Neutrophil (primary cell): ENCODE data around the gene SLC9B2.
A peak's percentile ranks its signal among the peaks of the same experiment; 100 is the strongest.

ENCODE experiments used
- H3K27ac ChIP-seq: fragments of 200-600 bp; sonication (generic); 2 replicates; pipeline ENCODE4 v1.5.1; 2016; ENCODE audit warnings: mild to moderate bottlenecking, moderate library complexity
- H3K27me3 ChIP-seq: fragments of 200-600 bp; sonication (generic); 2 replicates; pipeline ENCODE4 v1.6.0; 2016; ENCODE audit warnings: mild to moderate bottlenecking
- H3K36me3 ChIP-seq: fragments of 200-600 bp; sonication (generic); 2 replicates; pipeline ENCODE4 v1.5.1; 2017
- H3K4me1 ChIP-seq, 2 experiments: fragments of 200-600 bp in 1 of 2; sonication (generic) in 1 of 2; 1 replicate in 1 of 2; 2 replicates in 1 of 2; pipeline versions ENCODE4 v1.5.1 to v1.6.1; 2013 to 2016; ENCODE audit warnings: low read depth in 1 of 2, low read length in 1 of 2, mild to moderate bottlenecking in 1 of 2, moderate library complexity in 1 of 2; ENCODE audit not compliant: control insufficient read depth in 1 of 2, insufficient read depth in 1 of 2
- H3K4me3 ChIP-seq, 2 experiments: fragments of 200-600 bp in 1 of 2; sonication (generic) in 1 of 2; 1 replicate in 1 of 2; 2 replicates in 1 of 2; pipeline ENCODE4 v1.5.1; 2013 to 2016; ENCODE audit warnings: low read depth in 1 of 2, low read length in 1 of 2, mild to moderate bottlenecking in 1 of 2, moderate library complexity in 1 of 2
- H3K9me3 ChIP-seq: fragments of 200-600 bp; sonication (generic); 2 replicates; pipeline ENCODE4 v1.5.1; 2016
- TF ChIP-seq, protein P1 (sequence below): fragments of 200-600 bp; sonication (generic); IDR thresholded peaks from 2 replicates; pipeline ENCODE4 v1.5.1; 2016; ENCODE audit warnings: antibody characterized with exemption

Gene SLC9B2

DNA sequence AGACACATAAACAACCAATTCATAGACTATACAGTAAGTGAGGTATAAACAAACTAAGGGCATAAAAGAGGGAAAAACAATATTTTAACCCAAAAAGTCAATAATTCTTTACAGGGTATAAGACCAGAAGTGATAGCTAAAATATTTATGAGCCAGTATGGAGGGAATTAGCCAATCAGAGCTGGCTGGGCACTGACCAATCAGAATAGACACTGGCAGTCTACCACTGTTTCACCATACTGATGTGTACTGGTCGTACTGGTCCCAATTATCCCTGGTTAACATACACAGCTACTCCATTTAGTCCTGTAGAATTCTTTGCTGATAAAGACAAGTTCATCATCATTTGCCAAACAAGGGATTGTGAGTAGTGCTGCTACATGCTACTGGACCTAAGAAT is 47.3 kb downstream of the SLC9B2 start:
- H3K4me3 ChIP-seq: no peak overlapping the region
- H3K4me1 ChIP-seq: no peaks in the 10 kb centered on the region
- no peaks in the 10 kb centered on the region for H3K9me3 ChIP-seq
- no peaks in the 10 kb centered on the region for H3K27me3 ChIP-seq
- H3K27ac ChIP-seq: no peak overlapping the region
- no peaks in the 10 kb centered on the region for H3K36me3 ChIP-seq
- TF ChIP-seq, protein P1, sequence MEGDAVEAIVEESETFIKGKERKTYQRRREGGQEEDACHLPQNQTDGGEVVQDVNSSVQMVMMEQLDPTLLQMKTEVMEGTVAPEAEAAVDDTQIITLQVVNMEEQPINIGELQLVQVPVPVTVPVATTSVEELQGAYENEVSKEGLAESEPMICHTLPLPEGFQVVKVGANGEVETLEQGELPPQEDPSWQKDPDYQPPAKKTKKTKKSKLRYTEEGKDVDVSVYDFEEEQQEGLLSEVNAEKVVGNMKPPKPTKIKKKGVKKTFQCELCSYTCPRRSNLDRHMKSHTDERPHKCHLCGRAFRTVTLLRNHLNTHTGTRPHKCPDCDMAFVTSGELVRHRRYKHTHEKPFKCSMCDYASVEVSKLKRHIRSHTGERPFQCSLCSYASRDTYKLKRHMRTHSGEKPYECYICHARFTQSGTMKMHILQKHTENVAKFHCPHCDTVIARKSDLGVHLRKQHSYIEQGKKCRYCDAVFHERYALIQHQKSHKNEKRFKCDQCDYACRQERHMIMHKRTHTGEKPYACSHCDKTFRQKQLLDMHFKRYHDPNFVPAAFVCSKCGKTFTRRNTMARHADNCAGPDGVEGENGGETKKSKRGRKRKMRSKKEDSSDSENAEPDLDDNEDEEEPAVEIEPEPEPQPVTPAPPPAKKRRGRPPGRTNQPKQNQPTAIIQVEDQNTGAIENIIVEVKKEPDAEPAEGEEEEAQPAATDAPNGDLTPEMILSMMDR: no peak

DNA sequence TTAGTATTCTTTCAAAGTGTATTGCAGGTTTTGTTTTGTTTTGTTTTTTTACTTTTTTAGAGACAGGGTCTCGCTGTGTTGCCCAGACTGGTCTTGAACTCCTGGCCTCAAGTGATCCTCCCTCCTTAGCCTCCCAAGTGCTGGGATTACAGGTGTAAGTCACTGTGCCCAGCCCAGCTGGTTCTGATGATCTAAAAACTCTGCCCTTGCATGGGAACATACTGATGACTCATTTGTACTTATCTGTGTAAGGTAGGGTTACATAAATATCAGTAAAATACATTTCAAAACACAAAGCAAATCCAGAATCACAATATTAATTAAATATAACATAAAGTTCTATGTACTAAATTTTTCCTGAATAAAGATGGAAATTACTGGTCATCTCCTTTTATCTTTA is 49.7 kb downstream of the SLC9B2 start:
- Histone ChIP-seq H3K4me3 (no peak overlapping the region), H3K36me3 (no peaks in the 10 kb centered on the region), H3K27me3 (no peaks in the 10 kb centered on the region), H3K9me3 (no peaks in the 10 kb centered on the region), H3K27ac (no peak overlapping the region), H3K4me1 (no peaks in the 10 kb centered on the region)
- TF ChIP-seq, protein P1: no peak

DNA sequence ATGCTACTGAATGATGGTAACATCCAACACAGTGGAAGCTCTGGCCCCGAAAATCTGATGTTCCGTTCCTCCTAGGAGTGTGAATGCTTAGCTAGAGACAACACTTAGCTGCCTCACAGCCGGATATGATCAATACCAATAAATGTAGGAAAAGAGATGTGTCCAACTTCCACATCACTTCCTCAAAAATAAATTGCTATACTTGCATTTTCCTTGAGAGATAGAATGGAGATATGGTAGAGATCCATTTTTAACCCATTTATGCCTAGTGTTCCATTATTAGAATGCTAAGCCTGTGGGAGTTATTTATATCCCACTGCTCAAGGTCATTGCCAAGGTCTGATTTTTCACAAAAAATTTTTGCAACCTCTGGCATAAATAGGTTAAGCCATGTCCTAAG is 51.6 kb downstream of the SLC9B2 start:
- Histone ChIP-seq H3K9me3 (no peaks in the 10 kb centered on the region), H3K4me3 (no peak overlapping the region), H3K36me3 (no peaks in the 10 kb centered on the region), H3K4me1 (peaks cover 3 to 5% of the 10 kb centered on the region in 2 experiments), H3K27ac (no peak overlapping the region), H3K27me3 (no peaks in the 10 kb centered on the region)
- TF ChIP-seq, protein P1: no peak

DNA sequence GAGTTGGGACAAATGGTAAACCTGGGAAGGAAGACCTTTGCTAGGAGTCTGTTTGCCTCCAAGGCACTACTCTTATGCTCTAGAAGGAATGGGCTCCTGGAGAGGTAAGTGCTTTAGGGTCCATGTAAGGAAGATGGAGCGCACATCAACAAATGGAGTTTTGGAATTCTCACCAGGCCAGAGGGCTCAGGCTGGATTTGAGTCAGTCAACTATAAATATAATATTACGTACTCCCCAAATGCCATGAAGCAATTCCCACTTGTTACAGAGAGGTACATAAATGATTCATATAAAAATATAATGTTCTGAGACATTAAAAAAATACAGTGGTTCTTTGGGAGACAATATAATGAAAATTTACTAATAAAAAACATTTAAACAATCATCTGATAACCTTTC is 55.4 kb downstream of the SLC9B2 start:
- no peak overlapping the region for H3K27ac ChIP-seq
- H3K4me1 ChIP-seq: peaks cover 6 to 8% of the 10 kb centered on the region in 2 experiments
- no peaks in the 10 kb centered on the region for H3K9me3 ChIP-seq
- peaks cover 3% of the 10 kb centered on the region for H3K27me3 ChIP-seq
- no peaks in the 10 kb centered on the region for H3K36me3 ChIP-seq
- TF ChIP-seq, protein P1: no peak
- no peak overlapping the region for H3K4me3 ChIP-seq

DNA sequence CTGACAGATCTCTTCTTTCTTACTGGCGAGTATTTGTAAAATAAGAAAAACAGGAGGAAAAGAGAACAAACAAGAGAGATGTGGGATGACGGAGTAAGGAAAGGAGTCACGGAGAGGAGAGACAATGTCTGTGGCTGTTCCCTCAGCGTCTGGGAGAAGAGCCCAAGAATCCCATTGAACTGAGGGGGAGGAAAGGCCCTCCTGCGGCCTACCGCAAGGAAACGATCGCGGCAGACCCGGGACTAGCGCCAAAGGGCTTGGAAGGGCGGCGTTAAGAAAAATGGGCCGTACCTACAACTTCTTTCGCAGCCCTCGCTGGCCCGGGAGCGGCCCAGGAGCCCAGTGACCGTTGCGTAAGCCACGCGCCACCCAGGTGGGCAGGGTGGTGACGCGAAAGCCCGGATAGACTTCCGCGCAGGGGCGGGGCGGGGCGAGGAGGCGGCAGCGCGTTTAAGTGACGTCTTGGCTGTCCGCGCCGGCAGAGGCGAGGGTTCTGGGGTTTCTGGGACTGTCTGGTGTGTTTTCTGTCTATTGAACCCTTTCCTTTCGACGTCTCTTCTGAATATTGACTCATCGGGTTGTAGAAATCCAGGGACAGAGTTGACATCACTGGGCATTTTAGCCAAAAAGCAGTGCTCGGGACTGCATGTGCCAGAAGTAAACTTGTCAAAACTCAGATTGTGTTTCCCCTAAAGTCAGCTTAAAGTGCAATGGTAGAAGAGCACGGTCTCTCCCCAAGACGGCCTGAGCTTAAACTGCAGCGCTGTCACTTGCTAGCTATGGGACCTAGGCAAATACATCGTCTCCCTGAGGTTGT is 57.0 kb downstream of the SLC9B2 start, which contains the start of gene SLC9B1:
Gene SLC9B1, minus strand, starts transcription at position 398 of the 817 bp plus-strand sequence. CDS start 27,994 bp downstream, outside the sequence.
- peaks cover 3% of the 10 kb centered on the region for H3K27me3 ChIP-seq
- H3K27ac ChIP-seq: peak within 1 kb of the TSS; percentile 82
- peaks cover 6 to 8% of the 10 kb centered on the region in 2 experiments for H3K4me1 ChIP-seq
- no peaks in the 10 kb centered on the region for H3K9me3 ChIP-seq
- TF ChIP-seq, protein P1: no peak
- no peaks in the 10 kb centered on the region for H3K36me3 ChIP-seq
- H3K4me3 ChIP-seq: peak within 1 kb of the TSS; percentile 62 to 64
